GM12878 (cell line): ENCODE data around the gene AIP. TPM values are rescaled to one million over a fixed set of nuclear protein-coding genes. Genes with fewer than 3 reads are reported as not detected.

Source experiments
- BRCA1 ChIP-seq: IDR thresholded peaks from 2 replicates; pipeline ENCODE4 v1.6.1; 2011; ENCODE audit warnings: low read depth, low read length, improper control_type of control experiment
- CHD2 ChIP-seq: IDR thresholded peaks from 2 replicates; pipeline ENCODE4 v1.6.1; 2011; ENCODE audit warnings: low read depth, low read length, improper control_type of control experiment, borderline replicate concordance
- CREB1 ChIP-seq: IDR thresholded peaks from 2 replicates; pipeline ENCODE4 v1.6.1; 2012; ENCODE audit warnings: low read depth, mild to moderate bottlenecking, inconsistent platforms
- E2F4 ChIP-seq: IDR thresholded peaks from 2 replicates; pipeline ENCODE4 v1.6.1; 2012; ENCODE audit warnings: low read depth, low read length, improper control_type of control experiment
- EP300 ChIP-seq, 2 experiments: fragments of 150-350 bp in 1 of 2; IDR thresholded peaks; 2 replicates each; pipeline ENCODE4 v1.6.1; 2011 to 2012; ENCODE audit warnings: low read depth in 2 of 2, low read length in 2 of 2, borderline replicate concordance in 1 of 2, improper control_type of control experiment in 1 of 2, inconsistent platforms in 1 of 2; ENCODE audit not compliant: control insufficient read depth in 1 of 2
- FOXK2 ChIP-seq: fragments of 450-650 bp; IDR thresholded peaks from 2 replicates; pipeline ENCODE4 v1.6.1; 2017; ENCODE audit warnings: mild to moderate bottlenecking, moderate library complexity
- HDAC6 ChIP-seq: fragments of 200-600 bp; sonication (generic); IDR thresholded peaks from one replicate; pipeline ENCODE4 v1.8.0; 2017; ENCODE audit warnings: antibody characterized with exemption; ENCODE audit not compliant: unreplicated experiment
- HSF1 ChIP-seq: fragments of 150-350 bp; IDR thresholded peaks from 2 replicates; pipeline ENCODE4 v1.6.1; 2014; ENCODE audit warnings: mild to moderate bottlenecking, low read depth, low read length
- MEF2B ChIP-seq: fragments of 450-650 bp; IDR thresholded peaks from 2 replicates; pipeline ENCODE4 v1.6.1; 2018; ENCODE audit warnings: mild to moderate bottlenecking, moderate library complexity; ENCODE audit not compliant: partially characterized antibody, poor library complexity, severe bottlenecking
- NFXL1 ChIP-seq: fragments of 450-650 bp; IDR thresholded peaks from 2 replicates; pipeline ENCODE4 v1.6.1; 2017; ENCODE audit warnings: antibody characterized with exemption, mild to moderate bottlenecking, borderline replicate concordance
- PAX5 ChIP-seq: IDR thresholded peaks from 2 replicates; pipeline ENCODE4 v1.6.1; 2011; ENCODE audit warnings: low read depth, low read length, borderline replicate concordance
- RELB ChIP-seq: fragments of 450-650 bp; IDR thresholded peaks from 2 replicates; pipeline ENCODE4 v1.6.1; 2017; ENCODE audit warnings: low read depth, mild to moderate bottlenecking, moderate library complexity
- SMC3 ChIP-seq: IDR thresholded peaks from 2 replicates; pipeline ENCODE4 v1.6.1; 2011; ENCODE audit warnings: low read length, improper control_type of control experiment, borderline replicate concordance
- TBL1XR1 ChIP-seq: IDR thresholded peaks from 2 replicates; pipeline ENCODE4 v1.6.1; 2012; ENCODE audit warnings: low read depth, low read length, improper control_type of control experiment
- TCF3 ChIP-seq: IDR thresholded peaks from 2 replicates; pipeline ENCODE4 v1.6.1; 2012; ENCODE audit warnings: low read depth, mild to moderate bottlenecking, low read length, borderline replicate concordance; ENCODE audit not compliant: insufficient read depth
- ZBED1 ChIP-seq: IDR thresholded peaks from 2 replicates; pipeline ENCODE4 v1.6.1; 2016; ENCODE audit warnings: borderline replicate concordance
- ZZZ3 ChIP-seq: IDR thresholded peaks from 2 replicates; pipeline ENCODE4 v1.6.1; 2011; ENCODE audit warnings: low read depth; ENCODE audit not compliant: control insufficient read depth, insufficient read length
- polyA plus RNA-seq, 11 experiments: library from polyadenylated mRNA; depleted of rRNA in 4 of 11; unstranded in 6 of 11; stranded (reverse) in 5 of 11; fragments of >200 nt; fragmentation: Nextera tagmentation in 4 of 11; fragmentation: Illumina TruSeq in 1 of 11; extraction: Ambion mirVana in 4 of 11; extraction: Trizol in 1 of 11; gene quantifications; 1 replicate in 1 of 11; 2 replicates in 10 of 11; pipeline versions ENCODE4 v1.2.1 to v1.2.3, GENCODE V29; 2011 to 2016; ENCODE audit warnings: inconsistent platforms in 2 of 11, missing spikeins in 2 of 11, low read depth in 1 of 11
- total RNA-seq, 4 experiments: library from RNA; depleted of rRNA in 3 of 4; stranded (reverse); fragments of >200 nt in 3 of 4; fragmentation: Illumina TruSeq in 1 of 4; extraction: Trizol in 1 of 4; gene quantifications; 2 replicates each; pipeline versions ENCODE4 v1.2.1 to v1.2.3, GENCODE V29; 2013 to 2021
- TF ChIP-seq, protein P1 (sequence below): IDR thresholded peaks from 2 replicates; pipeline ENCODE4 v1.6.1; 2012; ENCODE audit warnings: mild to moderate bottlenecking, low read depth, low read length

The AIP gene
- total and polyA plus RNA-seq, 10 of the 15 experiments (the other 5 are each of a cell fraction or from before 2014, with no cell fraction given), result 12.6 to 164 (median 104) TPM

DNA sequence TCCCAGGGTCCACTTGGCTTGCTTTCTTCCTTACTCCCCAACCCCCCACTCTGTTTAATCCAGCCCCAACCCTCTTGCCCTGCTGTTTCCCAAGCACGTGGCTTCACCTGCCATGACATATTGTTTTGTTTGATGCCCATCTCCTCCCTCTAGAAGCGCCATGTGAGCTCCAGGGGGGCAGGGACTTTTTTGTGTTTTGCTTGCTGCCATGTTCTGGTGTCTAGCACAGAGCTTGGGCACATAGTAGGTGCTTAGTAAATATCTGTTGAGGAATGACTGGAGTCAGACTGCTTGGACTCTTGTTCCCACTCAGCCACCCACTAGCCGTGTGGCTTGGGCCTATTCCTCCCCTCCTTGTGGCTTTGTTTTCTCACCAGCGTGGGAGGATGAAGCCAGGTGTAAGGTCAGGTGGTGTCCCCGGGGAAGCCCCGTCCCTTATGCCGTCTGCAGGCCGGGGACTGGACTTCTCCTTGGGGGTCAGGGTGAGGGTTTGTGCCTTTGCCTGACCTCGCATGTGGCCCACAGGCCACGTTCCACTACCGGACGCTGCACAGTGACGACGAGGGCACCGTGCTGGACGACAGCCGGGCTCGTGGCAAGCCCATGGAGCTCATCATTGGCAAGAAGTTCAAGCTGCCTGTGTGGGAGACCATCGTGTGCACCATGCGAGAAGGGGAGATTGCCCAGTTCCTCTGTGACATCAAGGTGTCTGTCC, 3.8 kb downstream of the AIP start (continued):
- TF ChIP-seq, protein P1, sequence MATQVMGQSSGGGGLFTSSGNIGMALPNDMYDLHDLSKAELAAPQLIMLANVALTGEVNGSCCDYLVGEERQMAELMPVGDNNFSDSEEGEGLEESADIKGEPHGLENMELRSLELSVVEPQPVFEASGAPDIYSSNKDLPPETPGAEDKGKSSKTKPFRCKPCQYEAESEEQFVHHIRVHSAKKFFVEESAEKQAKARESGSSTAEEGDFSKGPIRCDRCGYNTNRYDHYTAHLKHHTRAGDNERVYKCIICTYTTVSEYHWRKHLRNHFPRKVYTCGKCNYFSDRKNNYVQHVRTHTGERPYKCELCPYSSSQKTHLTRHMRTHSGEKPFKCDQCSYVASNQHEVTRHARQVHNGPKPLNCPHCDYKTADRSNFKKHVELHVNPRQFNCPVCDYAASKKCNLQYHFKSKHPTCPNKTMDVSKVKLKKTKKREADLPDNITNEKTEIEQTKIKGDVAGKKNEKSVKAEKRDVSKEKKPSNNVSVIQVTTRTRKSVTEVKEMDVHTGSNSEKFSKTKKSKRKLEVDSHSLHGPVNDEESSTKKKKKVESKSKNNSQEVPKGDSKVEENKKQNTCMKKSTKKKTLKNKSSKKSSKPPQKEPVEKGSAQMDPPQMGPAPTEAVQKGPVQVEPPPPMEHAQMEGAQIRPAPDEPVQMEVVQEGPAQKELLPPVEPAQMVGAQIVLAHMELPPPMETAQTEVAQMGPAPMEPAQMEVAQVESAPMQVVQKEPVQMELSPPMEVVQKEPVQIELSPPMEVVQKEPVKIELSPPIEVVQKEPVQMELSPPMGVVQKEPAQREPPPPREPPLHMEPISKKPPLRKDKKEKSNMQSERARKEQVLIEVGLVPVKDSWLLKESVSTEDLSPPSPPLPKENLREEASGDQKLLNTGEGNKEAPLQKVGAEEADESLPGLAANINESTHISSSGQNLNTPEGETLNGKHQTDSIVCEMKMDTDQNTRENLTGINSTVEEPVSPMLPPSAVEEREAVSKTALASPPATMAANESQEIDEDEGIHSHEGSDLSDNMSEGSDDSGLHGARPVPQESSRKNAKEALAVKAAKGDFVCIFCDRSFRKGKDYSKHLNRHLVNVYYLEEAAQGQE, result no peak
- no peak for TF ChIP-seq FOXK2
- no peak for TF ChIP-seq NFXL1
- peak; percentile 85 to 88 for TF ChIP-seq EP300 (IDR thresholded peaks at IDR 0.05; ENCODE audit: borderline replicate concordance in 1 of 2, control insufficient read depth in 1 of 2, low read depth in 2 of 2, low read length in 2 of 2)
- TF ChIP-seq BRCA1, result no peak
- TF ChIP-seq ZBED1, result no peak; the same call in none of the 2 replicates
- TF ChIP-seq MEF2B, result peak; percentile 89
- TF ChIP-seq TCF3, result peak; percentile 97
- TF ChIP-seq PAX5, result peak; percentile 87
- TF ChIP-seq ZZZ3, result no peak
- no peak for TF ChIP-seq HDAC6
- TF ChIP-seq HSF1, result no peak
- peak; percentile 90; the same call in 1 of the 2 replicates for TF ChIP-seq TBL1XR1
- peak; percentile 94 for TF ChIP-seq RELB
- no peak for TF ChIP-seq CREB1
- no peak; the same call in 1 of the 2 replicates for TF ChIP-seq SMC3
- TF ChIP-seq E2F4, result no peak
- peak; percentile 65 for TF ChIP-seq CHD2
